GM20000 (cell line): Measurements from ENCODE around the gene IL6R.
"Not testable (repeated sequence)": the region's sequence is repeated elsewhere in the genome, so short reads cannot be mapped to it uniquely, and the experiment has no call there.

Experiments
- DNase-seq: peaks from one replicate; pipeline ENCODE4 v3.0.0; 2012; ENCODE audit warnings: low spot score
- TF ChIP-seq, protein P1 (sequence below): IDR thresholded peaks from 2 replicates; pipeline ENCODE4 v1.5.1; 2012; ENCODE audit warnings: mild to moderate bottlenecking, control low read depth; ENCODE audit errors: extremely low read depth, missing control alignments

Gene IL6R

DNA sequence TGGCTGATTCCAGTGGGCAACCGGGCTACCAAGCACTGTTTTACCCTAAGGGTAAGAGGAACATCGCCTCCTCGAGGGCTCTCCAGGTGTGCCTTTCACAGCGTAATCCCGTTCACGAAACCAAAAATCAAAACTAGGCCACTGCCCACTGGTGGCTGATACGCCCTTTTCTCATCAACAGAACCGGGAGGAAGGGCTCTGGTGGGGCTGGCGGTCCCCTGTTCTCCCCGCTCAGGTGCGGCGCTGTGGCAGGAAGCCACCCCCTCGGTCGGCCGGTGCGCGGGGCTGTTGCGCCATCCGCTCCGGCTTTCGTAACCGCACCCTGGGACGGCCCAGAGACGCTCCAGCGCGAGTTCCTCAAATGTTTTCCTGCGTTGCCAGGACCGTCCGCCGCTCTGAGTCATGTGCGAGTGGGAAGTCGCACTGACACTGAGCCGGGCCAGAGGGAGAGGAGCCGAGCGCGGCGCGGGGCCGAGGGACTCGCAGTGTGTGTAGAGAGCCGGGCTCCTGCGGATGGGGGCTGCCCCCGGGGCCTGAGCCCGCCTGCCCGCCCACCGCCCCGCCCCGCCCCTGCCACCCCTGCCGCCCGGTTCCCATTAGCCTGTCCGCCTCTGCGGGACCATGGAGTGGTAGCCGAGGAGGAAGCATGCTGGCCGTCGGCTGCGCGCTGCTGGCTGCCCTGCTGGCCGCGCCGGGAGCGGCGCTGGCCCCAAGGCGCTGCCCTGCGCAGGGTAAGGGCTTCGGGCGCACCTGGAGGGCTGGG lies at the start of gene IL6R:
Gene IL6R (plus strand): TSS at position 360 of the 763 bp plus-strand sequence. CDS start 287 bp downstream, at position 647.
- DNase-seq = peak; percentile 76
- TF ChIP-seq, protein P1, sequence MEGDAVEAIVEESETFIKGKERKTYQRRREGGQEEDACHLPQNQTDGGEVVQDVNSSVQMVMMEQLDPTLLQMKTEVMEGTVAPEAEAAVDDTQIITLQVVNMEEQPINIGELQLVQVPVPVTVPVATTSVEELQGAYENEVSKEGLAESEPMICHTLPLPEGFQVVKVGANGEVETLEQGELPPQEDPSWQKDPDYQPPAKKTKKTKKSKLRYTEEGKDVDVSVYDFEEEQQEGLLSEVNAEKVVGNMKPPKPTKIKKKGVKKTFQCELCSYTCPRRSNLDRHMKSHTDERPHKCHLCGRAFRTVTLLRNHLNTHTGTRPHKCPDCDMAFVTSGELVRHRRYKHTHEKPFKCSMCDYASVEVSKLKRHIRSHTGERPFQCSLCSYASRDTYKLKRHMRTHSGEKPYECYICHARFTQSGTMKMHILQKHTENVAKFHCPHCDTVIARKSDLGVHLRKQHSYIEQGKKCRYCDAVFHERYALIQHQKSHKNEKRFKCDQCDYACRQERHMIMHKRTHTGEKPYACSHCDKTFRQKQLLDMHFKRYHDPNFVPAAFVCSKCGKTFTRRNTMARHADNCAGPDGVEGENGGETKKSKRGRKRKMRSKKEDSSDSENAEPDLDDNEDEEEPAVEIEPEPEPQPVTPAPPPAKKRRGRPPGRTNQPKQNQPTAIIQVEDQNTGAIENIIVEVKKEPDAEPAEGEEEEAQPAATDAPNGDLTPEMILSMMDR = peak; percentile 24

DNA sequence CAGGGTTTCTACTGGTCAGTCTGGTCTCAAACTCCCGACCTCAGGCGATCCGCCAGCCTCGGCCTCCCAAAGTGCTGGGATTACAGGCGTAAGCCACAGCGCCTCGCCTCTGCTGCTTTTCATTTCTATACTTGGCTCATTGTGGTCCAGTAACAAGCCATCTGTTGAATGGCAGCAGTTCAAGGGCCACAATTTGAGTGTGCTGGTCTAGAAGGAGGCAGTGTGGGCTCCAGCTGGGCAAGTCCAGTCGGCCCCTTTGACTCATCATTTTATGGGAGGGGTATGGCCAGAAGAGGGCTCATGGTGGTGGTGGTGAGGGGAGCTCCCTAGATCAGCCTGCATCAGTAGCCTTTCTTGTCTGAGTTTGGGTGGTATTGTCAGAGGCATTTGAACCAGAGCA lies 46.6 kb upstream of the IL6R start:
- DNase-seq = no peak
- TF ChIP-seq, protein P1 = no peak

- no peak for DNase-seq
- TF ChIP-seq, protein P1 = no peak
Observed at GRCh38 chr1:154360288-154360687, 44.9 kb upstream of the IL6R start.

DNA sequence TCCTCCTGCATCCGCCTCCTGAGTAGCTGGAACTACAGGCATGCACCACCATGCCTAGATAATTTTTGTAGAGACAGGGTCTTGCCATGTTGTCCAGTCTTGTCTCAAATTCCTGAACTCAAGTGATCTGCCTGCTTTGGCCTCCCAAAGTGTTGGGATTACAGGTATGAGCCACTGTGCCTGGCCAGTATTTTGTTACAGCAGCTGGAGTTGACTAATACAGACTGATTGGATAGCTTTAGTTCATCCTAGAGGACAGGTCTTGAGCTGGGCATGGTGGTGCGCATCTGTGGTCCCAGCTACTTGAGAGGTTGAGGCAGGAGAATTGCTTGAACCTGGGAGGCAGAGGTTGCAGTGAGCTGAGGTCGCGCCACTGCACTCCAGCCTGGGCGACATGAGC lies 44.3 kb upstream of the IL6R start:
- DNase-seq = not testable (repeated sequence)

DNA sequence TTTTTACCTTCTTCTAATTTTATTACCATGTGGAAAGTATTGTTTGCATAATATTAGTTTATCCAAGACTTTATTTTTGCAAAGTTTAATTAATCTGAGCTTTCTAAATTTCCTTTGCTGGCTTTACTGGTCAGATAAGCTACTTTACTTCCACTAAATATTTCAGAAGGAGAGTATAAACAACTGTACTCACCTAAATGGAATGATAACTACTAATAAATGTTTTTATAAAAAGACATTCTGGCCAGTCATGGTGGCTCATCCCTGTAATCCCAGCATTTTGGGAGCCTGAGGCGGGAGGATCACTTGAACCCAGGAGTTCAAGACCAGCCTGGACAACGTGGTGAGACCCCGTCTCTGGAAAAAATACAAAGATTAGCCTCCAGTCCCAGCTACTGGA lies 43.8 kb upstream of the IL6R start:
- no peak for DNase-seq
- TF ChIP-seq, protein P1 = no peak

DNA sequence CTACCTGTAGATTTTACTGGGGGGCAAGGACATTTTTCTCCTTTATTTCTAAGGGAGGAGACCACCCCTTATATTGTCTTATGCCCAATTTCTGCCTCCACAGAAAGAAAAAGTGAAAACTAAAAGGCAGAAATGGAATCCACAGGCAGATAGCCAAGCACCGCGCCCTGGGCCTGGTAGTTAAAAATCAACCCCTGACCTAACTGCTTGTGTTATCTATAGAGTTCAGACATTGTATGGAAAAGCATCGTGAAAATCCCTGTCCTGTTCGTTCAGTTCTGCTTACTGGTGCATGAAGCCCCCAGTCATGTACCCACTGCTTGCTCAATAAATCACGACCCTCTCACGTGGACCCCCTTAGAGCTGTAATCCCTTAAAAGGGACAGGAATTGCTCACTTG lies 33.7 kb upstream of the IL6R start:
- no peak for DNase-seq
- TF ChIP-seq, protein P1 = no peak

GRCh38 chr1:154373777-154374357 lies 31.3 kb upstream of the IL6R start:
- DNase-seq = not testable (repeated sequence)

DNA sequence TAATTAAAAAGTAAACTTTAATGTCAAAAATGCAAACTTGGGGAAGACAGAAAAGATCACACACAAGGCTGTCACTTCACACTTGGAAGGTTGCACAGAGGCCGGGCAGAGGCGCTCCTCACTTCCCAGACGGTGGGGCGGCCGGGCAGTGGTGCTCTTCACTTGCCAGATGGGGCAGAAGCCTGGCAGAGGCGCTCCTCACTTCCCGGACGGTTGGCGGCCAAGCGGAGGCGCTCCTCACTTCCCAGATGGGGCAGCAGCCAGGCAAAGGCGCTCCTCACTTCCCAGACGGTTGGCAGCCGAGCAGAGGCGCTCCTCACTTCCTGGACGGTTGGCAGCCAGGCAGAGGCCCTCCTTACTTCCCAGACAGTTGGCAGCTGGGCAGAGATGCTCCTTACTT lies 25.8 kb upstream of the IL6R start:
- DNase-seq = no peak
- TF ChIP-seq, protein P1 = no peak
